Measurements from ENCODE around the gene MXI1.

GRCh38 chr10:110163841-110164240 lies 43.6 kb upstream of the MXI1 start:
- TF ChIP-seq CTCF (conservative IDR thresholded peaks at IDR 0.05) = no peak
- TF ChIP-seq EZH2 (IDR thresholded peaks at IDR 0.05; ENCODE audit: low read depth) = no peak

All from PC-9 (cell line).